Measurements from ENCODE around the gene TRPC4AP. TPM values are rescaled to one million over a fixed set of nuclear protein-coding genes. Genes with fewer than 3 reads are reported as not detected.
"Not testable (repeated sequence)": the region's sequence is repeated elsewhere in the genome, so short reads cannot be mapped to it uniquely, and the experiment has no call there.

TRPC4AP gene
- polyA plus RNA-seq, 4 donors = 68.6 to 73.6 (median 69.3) TPM

DNA sequence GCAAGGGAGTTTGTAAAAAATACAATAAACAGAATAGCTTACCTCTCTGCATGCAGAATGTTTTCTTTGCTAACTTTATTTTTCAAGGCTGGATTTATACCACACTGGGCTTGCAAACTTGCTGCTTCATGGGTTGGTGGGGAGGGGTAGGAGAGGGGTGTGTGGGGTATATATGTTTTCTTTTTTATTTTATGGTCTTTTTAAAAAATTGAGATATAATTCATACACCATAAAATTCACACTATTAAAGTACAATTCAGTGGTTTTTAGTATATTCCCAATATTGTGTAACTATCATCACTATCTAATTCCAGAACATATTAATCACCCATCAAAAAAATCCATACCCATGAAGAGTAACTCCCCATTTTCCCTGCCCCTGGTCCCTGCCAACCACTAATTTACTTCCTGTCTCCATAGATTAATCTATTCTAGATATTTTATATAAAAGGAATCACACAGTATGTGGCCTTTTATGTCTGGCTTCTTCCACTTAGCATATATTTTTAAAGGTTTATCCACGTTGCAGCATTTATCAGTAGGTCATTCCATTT, 14.3 kb upstream of the TRPC4AP start:
- DNase-seq (ENCODE audit: low read depth in 4 of 4, low spot score in 3 of 4) = no peak

DNA sequence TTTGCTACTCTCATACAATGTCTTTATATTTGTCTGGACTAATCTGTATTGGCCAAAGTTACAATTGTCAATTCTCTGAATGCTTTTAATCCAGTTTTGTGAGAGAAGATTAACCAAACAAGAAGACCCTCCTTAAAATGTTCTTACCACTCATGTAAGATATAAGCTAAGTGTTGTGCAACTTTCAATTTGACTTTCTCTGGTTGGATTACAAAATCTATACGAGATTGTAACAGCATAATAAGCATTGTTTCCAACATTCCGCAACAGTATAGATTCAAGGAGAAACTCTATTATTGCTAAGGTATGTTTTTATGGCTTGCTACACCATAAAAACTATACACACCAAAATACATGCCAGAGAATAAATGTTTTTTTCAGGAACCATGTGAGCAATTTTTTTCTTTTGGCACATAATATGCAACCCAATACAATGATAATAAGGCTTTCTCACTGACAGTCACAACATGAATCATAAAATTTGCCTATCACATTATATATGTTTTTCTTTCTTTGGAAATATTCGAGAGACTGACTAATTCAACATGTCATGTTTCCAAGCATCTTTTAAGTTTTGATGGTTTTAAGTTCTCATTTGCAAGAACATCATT, 12.2 kb upstream of the TRPC4AP start:
- no peak for DNase-seq (ENCODE audit: low read depth in 4 of 4, low spot score in 3 of 4)

DNA sequence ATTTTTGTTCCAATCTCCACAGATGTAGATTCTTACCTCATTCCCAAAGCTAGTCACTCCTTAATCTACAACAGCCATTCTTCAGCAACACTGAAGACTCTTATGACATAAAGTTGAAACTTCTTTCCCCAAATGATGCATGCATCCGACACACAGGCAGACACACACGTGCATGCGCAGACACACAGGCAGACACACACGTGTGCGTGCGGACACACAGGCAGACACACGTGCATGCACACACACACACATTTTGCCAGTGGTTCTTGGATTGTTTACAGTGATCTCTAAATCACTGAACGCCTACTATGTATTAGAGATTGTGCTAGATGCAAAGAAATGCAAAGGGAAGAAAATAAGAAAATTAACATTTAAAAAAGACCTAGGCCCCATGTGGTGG, 9.0 kb upstream of the TRPC4AP start:
- no peak for DNase-seq (ENCODE audit: low read depth in 4 of 4, low spot score in 3 of 4)

DNA sequence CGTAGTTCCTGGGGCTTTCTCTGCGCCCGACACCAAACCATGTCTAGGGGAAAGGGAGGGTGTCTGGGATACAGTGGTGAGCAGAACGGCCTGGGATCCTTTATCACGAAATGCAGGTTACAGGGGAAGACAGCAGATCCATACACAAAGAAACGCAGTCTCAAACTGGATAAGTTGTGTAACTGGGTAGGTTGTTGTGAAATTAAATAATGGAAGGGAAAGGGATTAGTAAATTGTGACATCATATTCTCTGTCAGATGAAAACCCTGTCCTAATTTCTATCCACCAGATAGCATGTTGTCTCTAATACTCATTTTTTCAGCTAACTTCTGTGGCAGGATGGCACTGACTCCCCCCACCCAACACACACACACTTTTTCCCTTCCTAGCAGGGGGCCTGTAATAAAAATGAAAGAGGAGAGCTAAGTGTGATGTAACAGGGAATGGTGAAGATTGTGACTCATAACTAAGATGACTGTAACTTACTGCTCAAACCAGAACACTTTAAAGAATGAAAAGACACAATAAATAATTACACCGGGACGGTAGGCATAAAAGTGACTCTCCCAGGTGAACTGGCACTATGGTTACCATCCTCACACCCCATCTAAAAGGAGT, 769 bp upstream of the TRPC4AP start:
- no peak for DNase-seq (ENCODE audit: low read depth in 4 of 4, low spot score in 3 of 4)

DNA sequence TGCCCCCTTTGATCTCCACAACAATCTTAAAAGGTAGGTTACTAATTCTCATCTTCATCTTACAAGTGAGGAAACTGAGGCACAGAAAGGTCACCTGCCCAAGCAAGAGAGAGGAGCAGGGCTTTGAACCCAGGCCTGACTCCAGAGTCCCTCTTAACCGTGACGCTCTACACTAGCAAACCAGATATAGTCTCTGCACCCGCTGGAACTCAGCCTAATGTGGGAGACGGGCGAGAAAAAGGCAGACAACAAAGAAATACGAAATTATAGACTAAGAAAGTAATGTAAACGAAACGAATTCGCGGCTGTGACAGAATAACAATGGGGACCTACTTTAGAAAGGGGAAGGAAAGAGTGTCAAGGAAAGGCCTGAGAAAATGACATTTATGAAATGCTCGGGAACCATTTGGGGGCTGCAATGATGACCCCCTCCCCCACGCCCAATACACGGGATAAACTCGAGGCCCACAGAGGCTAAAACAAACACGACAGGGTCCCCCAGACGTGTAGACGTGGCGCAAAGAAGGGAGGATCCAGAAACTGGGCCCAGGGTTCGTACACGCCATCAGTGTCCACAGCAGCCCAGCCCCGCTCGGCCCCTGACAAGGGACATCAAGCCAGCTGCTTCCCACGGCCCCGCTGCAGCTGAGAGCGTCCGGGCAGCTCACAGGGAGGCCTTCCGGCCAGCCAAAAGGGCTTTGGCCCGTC, 637 bp downstream of the TRPC4AP start:
- peak in 3 of 4 donors; percentile 5 to 34 (median 8) for DNase-seq (ENCODE audit: low read depth in 4 of 4, low spot score in 3 of 4)

DNA sequence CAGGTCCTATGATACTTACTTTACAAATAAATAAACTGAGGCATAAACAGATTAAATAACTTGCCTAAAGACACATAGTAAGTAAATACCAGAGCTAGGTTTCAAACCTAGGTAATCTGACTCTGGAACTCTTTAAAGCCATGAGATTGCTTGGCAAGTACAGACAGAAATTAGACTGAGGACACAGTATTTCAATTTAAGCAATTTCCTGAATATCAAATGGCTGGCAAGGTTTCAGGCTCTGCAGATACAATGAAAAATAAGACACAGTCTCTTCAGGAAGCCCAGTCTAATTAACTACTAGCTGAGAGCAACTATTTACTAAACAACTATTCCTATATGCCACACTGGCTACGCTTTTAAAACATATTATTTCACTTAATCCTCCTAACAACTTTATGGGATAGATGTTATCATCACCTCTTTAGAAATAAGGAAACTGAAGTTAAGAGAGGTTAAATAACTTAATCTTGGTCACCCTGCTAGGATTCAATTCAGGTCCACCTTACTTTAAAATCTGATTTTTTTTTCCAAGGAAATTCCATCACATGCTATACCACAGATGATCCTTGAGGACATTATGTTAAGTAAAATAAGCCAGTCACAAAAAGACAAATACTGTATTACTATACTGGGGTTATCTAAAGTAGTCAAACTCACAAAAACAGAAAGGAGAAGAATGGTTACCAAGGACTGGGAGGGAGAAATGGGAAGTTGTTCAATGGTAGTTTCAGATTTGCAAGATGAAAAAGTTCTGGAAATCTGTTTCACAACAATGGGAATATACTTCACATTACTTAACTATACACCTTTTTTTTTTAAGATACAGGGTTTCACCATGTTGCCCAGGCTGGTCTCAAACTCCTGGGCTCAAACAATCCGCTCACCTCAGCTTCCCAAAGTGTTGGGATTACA, 4.1 kb downstream of the TRPC4AP start:
- no peak for DNase-seq (ENCODE audit: low read depth in 4 of 4, low spot score in 3 of 4)

DNA sequence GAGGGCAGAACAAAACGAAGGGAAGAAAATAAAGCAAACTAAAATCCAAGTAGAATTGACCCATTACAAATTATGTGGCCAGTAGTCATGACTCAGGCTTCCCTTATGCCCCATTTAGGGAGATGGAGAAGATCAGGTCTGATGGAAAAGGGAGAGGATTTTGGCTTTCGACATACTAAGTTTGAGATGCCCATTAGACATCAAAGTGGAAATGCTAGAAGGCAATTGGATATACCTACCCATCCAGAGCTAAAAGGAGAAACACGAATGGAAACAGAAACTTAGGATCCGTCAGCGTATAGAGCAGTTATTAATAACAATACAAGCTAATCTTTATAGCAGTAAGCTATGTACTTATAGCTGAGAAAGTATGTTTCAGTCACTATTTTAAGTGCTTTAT, 4.8 kb downstream of the TRPC4AP start:
- no peak for DNase-seq (ENCODE audit: low read depth in 4 of 4, low spot score in 3 of 4)

DNA sequence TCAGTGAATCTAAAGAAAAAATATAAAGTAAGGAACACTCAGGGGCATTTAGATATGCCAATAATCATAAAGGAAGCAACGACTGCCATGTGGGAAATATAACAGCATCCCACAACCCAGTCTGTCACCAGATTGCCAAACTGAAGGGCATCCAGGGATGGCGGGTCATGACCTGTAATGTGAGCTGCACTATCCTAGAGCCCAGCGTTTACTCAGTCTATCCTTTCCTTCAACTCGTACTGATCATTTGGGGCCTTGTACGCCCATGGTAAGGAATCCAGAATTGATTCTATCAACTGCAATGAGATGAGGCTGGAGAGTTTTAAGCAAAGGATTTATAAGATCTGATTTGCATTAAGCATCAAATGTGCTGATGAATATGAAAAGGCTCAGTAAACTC, 5.3 kb downstream of the TRPC4AP start:
- DNase-seq (ENCODE audit: low read depth in 4 of 4, low spot score in 3 of 4) = no peak

DNA sequence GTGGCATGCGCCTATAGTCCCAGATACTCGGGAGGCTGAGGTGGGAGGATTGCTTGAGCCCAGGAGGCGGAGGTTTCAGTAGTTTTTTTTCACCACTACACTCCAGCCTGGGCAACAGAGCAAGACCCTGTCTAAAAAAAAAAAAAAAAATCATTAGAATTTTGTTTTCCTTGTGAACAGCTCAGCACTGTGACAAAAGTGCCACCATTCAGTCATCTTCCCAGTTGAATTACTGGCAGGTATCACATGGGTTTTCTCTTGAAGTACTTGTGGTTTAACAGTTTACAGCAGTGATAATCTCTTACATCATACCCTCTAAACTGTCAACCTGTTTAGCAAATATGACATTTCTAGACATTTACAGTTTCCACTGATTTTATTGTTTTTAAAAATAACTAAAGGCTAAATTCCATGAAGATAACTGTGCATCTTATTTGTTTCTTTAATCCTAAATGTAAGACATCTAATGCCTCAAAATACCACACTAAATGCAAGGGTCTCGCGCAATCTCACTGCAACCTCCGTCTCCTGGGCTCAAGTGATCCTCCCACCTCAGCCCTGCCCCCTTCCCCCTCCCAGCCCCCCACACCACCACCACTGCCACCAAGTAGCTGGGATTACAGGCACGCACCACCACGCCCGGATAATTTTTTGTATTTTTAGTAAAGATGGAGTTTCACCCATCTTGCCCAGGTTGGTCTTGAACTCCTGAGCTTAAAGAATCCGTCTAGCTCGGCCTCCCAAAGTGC, 7.0 kb downstream of the TRPC4AP start:
- DNase-seq (ENCODE audit: low read depth in 4 of 4, low spot score in 3 of 4) = no peak

DNA sequence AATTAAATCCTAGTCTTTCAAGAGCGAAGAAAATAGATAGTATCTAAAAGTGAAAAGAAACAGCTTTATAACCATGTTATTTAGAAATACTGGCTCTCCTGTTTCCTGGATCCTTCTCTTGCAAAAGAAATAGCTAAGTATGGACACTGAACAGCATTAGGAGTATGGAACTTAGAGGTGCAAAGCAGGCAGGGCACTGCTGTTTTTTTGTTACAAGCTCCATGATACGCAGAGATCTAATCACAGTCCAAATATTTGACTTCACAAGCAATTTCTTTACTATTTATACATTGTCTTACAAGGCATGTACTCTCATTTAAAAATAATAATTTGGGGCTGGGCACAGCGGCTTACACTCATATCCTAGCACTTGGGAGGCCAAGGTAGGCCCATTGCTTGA, 7.6 kb downstream of the TRPC4AP start:
- no peak for DNase-seq (ENCODE audit: low read depth in 4 of 4, low spot score in 3 of 4)

DNA sequence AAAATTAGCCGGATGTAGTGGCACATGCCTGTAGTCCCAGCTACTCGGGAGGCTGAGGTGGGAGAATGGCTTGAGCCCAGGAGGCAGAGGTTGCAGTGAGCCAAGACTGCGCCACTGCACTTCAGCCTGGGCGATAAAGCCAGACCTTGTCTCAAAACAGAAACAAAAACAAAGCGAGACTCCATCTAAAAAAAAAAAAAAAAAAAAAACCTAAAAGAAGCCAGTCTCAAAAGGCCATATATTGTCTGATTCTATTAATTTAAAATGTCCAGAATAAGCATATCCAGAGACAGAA, 12.3 kb downstream of the TRPC4AP start:
- not testable (repeated sequence) for DNase-seq (ENCODE audit: low read depth in 4 of 4, low spot score in 3 of 4)

DNA sequence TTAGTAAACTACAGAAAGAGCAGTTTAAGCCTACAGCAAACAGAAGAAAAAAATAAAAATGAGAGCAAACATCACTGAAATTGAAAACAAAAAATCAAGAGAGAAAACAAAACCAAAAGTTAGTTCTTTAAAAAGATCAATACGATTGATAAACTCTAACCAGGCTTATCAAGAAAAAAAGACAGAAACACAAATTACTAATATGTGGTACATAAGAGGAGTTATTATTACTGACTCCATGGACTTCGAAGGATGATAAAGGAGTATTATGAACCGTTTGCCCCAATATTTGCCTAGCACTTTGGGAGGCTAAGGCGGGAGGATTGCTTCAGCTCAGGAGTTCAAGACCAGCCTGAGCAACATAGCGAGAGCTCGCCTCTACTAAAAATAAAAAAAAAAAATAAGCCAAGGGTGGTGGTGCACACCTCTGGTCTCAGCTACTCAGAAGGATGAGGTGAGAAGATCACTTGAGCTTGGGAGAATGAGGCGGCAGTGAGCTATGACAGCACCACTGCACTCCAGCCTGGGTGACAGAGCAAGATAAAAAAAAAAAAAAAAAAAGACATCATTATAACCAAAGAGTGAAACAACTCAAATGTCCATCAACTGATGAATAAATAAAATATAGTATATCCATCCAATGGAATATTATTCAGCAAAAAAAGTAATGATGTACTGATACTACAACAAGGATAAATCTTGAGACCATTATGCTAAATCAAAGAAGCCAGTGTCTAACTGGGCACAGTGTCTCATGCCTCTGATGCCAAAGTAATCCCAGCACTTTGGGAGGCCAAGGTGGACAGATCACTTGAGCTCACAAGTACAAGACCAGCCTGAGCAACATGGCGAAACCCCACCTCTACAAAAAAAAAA, 12.9 kb downstream of the TRPC4AP start:
- no peak for DNase-seq (ENCODE audit: low read depth in 4 of 4, low spot score in 3 of 4)

DNA sequence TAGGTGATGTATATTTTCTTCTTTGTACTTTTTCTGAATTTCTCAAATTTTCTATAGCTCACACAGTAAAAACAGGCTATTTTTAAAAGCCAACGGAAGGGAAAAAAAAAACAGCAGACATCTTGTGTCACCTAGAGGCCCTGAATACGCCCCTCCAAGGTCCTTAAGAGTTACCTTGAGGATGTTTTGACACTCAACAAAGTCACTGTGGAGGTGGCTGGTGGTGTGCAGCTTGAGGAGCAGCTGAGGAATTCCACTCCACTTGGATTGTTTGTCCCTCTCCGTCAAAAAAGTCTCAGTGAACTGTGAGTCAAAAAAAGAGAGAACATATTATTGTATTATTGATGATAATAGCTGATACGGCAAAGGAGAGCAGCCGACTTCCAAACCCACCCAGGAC, 14.7 kb downstream of the TRPC4AP start:
- no peak for DNase-seq (ENCODE audit: low read depth in 4 of 4, low spot score in 3 of 4)

DNA sequence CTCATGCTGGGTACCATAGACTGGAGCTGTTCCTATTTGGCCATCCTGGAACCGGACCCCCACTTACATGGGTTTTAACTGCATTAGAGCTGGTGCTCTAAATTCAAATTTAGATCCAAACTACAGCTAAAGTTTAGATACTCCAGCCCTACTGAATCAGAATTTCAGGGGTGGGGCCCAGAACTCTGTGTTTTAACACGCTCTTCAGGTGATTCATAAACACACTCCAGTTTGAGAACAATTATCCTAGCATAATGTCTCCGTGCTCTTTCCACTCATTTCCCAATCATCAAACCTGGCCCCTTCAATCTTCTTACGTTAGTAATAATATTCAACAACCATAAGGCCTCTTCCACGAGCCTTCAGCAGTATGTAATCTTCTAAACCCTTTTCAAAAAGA, 15.3 kb downstream of the TRPC4AP start:
- no peak for DNase-seq (ENCODE audit: low read depth in 4 of 4, low spot score in 3 of 4)

DNA sequence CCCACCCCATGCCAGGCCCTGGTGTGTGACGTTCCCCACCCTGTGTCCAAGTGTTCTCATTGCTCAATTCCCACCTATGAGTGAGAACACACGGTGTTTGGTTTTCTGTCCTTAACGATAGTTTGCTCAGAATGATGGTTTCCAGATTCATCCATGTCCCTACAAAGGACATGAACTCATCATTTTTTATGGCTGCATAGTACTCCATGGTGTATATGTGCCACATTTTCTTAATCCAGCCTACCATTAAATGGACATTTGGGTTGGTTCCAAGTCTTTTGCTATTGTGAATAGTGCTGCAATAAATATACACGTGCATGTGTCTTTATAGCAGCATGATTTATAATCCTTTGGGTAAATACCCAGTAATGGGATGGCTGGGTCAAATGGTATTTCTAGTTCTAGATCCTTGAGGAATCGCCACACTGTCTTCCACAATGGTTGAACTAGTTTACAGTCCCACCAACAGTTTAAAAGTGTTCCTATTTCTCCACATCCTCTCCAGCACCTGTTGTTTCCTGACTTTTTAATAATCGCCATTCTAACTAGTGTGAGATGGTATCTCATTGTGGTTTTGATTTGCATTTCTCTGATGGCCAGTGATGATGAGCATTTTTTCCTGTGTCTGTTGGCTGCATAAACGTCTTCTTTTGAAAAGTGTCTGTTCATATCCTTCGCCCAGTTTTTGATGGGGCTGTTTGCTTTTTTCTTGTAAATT, 21.0 kb downstream of the TRPC4AP start:
- DNase-seq (ENCODE audit: low read depth in 4 of 4, low spot score in 3 of 4) = not testable (repeated sequence)

DNA sequence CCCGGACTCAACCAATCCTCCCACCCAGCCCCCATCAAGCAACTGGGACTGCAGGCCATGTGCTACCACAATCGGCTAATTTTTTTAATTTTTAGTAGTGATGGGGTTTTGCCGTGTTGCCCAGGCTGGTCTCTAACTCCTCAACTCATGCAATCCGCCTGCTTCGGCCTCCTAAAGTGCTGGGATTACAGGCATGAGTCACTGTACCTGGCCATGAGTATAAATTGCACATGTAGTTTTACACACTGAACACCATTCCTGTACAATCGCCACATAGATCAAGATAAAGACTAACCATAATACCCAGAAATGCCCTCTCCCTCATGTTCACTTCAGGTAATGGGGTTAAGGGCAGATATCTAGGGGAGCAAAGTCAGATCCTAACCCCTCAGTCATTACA, 26.4 kb downstream of the TRPC4AP start:
- no peak for DNase-seq (ENCODE audit: low read depth in 4 of 4, low spot score in 3 of 4)

DNA sequence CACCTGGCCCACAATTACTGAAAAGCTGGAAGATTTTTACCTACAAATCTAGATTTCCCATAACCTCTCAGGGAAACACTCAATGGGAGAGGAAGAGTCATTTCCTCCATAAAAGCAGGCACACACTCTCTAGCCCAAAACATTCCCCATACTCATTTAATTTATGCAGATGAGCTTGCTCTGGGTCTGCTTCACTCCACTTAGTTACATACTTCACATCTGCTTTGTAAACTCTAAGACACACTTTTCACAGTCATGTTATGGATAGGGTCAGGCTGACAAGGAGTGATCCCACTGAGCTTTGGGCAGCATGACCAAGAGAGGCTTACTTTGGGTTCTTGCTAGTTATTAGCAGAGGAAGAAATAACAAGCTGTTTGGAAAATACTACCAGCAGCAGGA, 27.4 kb downstream of the TRPC4AP start:
- no peak for DNase-seq (ENCODE audit: low read depth in 4 of 4, low spot score in 3 of 4)

DNA sequence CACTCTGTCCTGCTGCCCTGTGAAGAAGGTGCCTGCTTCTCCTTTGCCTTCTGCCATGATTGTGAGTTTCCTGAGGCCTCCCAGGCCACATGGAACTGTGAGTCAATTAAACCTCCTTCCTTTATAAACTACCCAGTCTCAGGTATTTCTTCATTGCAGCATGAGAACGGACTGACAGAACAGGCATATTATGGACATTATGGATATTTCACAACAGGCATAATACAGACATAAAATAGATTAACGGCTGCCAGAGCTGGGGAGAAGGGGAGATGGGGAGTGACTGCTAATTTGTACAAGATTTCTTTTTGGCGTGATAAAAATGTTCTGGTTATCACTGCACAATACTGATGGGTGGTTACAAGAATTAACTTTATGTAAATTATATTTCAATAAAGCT, 29.4 kb downstream of the TRPC4AP start:
- DNase-seq (ENCODE audit: low read depth in 4 of 4, low spot score in 3 of 4) = no peak

DNA sequence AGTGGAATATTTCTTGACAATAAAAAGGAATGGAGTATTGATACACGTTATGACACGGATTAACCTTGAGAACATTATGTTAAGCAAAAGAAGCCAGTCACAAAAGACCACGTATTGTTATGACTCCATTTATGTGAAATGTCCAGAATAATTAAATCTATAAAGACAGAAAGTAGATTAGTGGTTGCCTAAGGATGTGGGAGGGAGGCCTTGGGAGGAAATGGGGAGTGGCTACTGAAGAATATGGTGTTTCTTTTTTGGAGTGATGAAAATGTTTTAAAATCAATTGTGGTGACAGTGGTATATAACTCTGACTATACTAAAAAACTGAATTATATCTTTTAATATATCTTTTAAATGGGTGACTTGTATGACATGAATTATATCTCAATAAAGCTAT, 30.1 kb downstream of the TRPC4AP start:
- no peak for DNase-seq (ENCODE audit: low read depth in 4 of 4, low spot score in 3 of 4)

All from right renal pelvis (tissue), 4 donors.